HG03457 (cell line): ENCODE results near the gene FRMD4A.
"Not testable (repeated sequence)": the region's sequence is repeated elsewhere in the genome, so short reads cannot be mapped to it uniquely, and the experiment has no call there.

Source experiments
- ATAC-seq: cut with Tn5 transposase; IDR thresholded peaks from one replicate; pipeline ENCODE4 v1.9.1; 2021; ENCODE audit warnings: moderate number of reproducible peaks; ENCODE audit not compliant: unreplicated experiment

FRMD4A gene

DNA sequence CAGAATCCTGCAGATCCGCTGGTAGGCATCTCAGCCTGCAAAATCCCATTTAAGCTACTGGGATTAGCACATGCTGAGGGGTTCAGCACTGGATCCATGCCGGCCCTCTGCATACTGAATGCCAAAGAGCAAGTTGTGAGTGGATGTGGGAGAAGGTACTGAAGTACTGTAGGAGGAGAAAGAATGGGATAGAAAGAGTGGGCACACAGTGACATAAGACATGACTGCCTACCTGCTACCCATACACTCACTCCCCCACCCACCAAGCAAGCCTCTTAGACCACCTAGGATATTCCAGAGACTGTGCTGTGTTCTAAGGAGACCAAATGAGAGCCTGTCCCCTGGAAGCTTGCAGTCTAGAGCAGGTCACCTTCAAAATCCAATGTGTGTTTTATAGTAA lies 215.9 kb downstream of the FRMD4A start:
- ATAC-seq = no peak

DNA sequence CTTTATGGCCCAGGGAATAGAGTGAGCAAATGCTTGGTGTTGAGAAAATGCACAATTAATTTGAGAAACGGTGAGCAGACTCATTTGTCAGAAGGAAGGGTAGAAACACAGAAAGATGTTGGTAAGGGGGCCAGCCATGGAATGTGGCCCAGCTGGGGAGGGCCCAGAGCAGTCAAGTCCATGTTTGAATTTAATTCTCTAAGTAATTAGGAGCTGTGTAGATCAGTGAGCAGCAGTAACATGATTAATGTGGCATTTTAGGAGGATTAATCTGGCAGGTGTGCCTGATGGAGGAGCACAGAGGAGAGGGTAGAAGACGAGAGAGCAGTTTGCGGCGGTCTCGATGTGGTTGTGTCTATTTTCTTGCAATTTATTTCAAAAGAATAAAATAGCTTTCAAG lies 218.7 kb downstream of the FRMD4A start:
- ATAC-seq = no peak

DNA sequence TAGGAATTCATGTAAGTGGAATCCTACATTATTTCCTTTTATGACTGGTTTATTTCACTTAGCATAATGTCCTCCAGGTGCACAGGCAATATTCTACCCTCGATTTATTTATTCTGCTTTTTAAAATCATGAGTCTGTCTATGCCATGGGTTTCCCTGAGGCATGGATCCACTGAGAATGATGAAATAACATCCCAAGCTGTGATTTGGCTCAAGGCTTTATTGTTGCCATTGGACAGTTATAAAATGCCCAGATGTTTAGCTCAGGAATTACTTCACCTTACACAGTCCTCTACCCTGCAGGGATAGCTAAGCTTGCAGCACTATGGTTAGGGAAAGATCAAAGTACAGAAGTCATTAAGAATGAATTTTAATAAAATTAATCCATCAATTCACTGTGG lies 219.5 kb downstream of the FRMD4A start:
- ATAC-seq = no peak

DNA sequence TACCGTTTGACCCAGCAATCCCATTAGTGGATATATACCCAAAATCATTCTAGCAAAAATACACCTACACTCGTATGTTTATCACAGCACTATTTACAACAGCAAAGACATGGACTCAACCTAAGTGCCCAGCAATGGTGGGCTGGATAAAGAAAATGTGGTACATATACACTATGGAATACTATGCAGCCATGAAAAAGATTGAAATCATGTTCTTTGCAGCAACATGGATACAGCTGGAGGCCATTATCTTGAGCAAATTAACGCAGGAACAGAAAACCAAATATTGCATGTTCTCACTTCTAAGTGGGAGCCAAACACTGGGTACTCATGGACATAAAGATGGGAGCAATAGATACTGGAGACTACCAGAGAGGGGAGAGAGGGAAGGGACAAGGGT lies 223.9 kb downstream of the FRMD4A start:
- no peak for ATAC-seq

DNA sequence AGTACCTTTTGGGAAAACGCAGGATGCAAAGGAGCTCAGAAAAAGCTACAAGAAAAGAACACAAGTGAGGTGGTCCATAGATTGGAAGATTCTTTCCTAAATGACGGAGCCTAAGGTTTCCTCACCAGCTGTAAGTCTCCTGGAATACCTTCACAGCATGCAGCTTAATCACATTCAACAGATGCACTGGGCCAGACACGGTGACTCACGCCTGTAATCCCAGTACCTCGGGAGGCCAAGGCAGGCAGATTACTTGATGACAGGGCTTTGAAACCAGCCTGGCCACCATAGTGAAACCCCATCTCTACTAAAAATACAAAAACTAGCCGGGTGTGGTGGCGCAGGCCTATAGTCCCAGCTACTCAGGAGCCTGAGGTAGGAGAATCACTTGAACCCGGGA lies 228.7 kb downstream of the FRMD4A start:
- no peak for ATAC-seq

DNA sequence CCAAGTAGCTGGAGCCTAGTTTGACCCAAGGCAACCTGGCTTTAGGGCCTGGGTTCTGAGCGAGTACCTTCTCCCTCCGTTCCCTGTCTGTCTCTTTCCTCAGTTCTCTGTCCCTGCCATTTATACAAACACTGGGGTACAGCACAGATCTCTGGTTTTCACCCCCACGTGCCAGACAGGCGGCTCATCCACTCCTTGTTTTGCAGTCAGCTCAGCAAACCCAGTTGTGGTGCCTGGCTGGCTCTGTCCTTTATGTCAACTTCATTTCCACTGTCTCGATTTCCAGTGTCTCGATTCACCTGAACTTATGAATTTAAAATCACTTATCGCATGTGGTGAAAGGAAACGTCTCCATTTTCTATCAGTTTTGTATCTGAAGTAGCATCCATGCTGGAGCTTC lies 230.8 kb downstream of the FRMD4A start:
- ATAC-seq = no peak

DNA sequence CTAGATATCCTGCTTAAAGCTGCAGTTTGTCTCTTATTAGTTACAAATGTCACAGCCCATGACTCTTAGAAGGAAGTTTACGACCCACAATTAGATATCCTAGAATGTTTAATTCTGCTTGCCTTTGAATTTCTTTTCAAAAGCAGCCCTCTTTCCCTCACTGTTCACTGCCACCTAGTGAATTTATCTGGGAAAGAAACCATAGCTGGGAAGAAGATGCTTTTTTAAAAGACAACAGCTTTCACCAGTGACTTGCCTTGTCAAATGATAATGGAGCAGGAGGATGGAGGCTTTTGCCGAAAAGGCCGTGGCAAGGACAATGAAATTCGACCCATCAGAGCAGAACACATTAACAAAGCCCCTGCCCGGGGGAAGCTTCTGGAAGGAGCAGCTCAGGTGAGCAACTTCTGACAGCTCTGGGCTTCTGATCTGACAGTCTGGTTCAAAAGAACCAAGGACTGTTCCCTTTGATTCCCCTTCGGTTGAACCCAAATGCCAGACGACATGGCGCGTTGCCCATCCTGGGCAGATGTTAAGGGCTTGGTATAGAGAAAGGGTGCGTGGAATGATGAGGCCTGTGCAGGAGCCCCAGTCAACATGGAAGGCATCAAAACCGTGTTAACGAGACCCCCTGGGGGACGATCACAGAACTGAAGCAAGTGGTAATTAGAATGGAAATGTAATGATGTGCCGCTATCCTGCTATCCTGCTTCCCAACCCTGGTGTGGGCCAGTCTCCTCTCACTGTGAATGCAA lies 236.8 kb downstream of the FRMD4A start:
- ATAC-seq = no peak

DNA sequence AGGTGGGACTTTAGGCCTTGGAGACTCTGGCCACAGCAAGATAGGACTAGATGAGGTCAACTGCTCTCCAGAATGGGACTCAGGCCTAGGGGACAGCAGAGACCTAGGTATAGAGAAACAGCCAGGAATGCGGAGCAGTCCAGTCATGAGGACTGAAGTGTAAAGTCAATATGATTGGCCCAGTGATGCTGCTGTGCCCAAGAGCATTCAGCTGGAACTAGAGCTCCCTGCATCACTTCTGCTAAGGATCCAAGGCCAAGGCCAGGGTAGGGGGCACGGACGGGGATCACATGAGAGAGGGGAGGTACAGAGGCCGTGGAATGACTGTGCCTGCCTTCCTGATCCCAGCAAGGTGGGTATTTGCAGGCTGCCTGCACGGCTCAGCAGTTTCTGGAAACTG lies 237.9 kb downstream of the FRMD4A start:
- ATAC-seq = no peak

DNA sequence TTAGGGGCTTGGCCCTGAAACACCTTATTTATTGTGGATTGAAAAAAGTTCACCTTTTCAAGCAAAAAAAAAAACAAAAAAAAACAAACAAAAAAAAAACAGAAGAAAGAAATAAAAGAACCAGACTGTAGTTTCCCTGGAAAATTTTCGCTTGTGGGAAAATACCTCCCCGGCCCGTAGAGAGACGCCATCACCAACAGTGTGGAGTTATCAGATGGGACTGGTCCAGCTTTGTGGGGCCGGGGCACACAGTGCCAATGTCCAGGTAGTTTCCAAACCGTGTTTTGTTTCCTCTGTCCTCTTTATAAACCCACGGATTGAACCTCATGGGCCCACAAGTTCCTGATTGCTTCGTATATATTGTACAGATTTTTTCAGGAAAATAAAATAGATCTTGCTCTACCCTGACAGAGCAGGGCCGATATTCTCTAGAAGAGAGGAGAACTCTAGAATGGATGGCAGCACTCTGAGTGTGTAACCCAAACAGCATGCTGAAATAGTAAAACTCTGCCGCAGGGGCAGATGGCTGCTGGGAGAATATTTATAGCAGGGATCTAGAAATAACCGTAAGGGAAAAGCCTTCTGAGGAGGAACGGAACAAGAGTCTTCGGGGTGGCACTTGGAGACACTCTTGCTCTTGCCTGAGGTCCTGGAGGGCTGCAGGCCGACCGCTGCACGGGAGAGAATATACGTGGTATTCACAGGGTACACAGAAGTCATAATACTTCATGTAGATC lies 241.0 kb downstream of the FRMD4A start:
- ATAC-seq = no peak

DNA sequence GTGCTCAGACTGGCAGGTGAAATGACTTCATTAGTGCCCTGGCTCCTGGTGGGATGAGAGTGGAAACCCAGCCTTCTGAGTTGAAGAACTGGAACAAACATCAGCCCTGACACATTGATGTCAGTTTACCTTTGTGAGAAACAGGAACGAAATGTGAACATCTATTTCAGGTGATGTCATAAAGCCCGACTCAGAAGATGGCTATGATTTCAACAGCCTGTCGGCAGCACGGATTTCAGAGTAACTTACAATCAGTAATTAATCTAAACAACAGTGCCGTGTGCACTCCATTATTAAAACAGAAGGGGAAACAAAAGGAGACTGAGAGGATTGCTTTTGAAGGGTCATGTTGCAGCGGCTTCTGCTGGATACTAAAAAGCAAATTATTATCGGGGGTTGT lies 243.2 kb downstream of the FRMD4A start:
- ATAC-seq = no peak

DNA sequence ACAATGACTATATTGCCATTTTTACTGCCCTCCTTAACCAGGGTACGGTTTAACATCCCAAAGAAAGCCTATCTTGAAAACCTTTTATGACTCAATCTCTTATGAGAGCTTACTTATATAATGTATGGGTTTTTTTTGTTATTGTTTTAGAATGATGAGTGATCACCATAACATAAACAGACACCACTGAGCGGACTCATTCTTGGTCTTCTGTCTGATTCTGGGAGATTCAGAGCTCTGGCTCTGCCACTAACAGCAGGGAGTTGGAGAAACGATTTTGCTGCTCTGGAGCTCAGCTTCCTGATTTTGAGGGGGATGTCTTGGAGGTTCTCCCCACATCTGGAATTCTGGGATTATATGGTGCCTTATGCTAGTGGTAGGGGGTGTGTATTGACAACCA lies 244.1 kb downstream of the FRMD4A start:
- ATAC-seq = no peak

DNA sequence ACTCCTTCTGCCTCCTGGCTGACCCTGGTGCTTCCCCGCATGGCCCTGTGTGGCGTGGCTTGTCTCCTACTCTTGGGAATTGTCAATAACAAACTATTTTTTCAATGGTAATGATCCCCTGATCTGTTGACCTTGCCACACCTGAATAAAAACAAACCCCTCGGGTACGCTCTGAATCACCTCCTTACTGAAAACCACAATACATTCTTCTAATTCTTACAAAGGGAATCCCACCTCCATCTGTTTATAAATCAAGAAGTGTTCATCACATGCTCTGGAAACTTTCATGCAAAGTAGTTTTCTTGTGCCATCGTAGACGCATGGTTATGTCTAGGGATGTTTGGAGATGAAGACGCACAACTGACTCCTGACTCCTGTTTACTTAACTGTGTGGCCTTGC lies 245.8 kb downstream of the FRMD4A start:
- no peak for ATAC-seq

DNA sequence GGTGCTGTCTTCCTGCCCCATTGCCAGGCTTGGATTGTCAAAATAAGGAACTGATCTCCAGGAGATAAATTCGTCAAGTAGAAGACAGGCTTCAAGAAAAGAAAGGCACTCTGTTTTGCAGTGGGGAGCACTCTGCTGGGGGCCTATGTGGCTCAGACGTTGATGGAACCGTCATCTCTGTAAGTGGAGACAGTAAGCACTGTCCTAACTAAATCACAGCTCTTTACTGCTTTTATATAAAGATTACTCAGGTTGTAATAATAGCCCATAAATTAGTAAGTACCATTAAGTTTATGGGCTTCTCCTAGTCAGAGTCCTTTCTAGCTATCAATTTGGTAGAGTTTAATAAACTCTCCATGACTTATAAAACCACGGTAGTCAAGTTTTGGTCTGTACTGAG lies 249.9 kb downstream of the FRMD4A start:
- no peak for ATAC-seq

DNA sequence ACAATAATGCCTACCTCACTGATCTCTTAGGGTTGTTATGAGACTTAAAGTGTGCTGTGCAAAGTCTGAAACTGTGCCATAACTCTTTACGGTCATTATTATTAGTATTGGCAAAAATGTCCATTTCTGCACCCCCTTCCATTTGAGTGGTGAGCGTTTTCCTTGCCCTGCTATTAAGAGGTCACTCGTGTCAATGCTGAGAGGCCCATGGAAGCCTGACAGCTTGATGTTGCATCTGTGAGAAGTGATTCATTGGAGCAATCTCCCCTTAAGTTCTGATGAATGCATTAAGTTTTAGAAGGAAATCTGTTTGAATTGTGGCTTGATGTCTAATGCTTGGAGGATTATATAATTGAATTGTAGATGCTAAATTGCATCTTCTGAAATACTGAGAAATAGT lies 253.3 kb downstream of the FRMD4A start:
- no peak for ATAC-seq

DNA sequence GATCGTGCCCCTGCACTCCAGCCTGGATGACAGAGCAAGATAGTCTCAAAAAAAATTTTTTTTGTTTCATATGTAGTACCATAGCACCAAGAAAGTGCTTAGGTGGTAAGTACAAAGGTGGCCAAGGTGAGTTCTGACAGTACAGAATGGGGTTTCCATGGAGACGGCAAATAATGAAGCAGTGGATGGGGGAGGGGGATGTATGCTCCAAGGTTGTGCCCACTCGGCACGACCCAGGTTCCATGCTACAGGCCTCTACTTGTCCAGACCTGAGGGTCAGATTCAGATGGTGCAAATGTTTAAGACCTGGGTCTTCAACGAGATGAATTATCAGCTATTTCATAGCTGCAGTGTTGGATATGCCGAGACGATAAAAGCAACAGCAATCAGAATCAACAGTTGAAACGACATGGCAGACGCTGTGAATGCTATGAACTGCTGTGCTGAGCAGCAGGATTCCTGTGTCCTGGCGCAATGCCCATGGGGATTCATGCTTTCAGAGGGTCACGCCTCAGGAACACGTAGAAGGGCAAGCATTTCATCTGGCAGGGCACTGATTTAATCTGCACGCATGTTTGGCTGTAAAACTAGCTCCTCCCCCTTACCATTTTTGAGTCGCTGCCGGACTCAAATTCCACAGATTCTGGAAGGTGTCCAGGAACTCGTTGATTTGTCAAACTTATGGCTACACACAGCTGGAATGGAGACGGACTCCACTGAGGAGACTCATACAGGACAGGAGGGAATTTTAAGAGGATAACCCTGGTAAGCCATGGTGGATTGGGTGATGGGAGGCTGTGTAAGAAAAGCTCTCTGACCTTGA lies 256.5 kb downstream of the FRMD4A start:
- no peak for ATAC-seq

DNA sequence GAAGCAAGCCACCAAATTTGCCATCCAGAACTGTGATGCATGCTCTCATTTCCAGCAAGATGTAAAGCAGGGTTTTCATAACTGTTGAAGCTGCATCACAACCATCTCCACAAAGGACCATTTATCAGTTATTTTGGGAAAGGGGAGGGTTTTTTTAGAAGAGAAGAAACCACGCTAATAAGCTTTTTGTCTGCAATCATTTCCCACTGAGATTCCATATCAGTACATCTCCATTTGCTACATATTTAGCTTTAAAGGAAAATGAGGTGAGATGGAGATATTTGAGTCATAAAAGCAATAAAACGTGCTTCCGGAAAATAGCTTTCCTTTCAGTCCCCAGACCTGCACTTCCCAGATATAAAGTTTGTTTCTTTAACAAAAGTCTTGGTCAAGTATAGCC lies 258.2 kb downstream of the FRMD4A start:
- no peak for ATAC-seq

DNA sequence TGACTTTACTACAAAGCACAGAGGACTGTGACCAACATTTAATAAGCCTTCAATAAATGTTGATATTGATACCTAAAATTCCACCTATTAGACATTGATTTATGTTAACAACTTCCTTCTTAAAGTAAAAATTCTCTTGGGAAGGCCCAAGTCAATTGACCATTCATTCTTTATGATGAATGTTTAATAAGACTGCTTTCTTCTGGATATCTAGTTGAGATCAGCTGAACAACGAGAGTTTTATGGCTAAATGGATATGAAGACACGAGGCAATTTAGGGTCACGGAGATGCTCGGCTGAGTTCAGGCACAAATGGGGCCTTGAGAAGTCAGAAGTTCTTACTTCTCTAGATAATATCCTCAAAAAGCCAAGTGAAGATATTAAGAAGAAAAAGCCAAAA lies 258.8 kb downstream of the FRMD4A start:
- ATAC-seq = no peak

DNA sequence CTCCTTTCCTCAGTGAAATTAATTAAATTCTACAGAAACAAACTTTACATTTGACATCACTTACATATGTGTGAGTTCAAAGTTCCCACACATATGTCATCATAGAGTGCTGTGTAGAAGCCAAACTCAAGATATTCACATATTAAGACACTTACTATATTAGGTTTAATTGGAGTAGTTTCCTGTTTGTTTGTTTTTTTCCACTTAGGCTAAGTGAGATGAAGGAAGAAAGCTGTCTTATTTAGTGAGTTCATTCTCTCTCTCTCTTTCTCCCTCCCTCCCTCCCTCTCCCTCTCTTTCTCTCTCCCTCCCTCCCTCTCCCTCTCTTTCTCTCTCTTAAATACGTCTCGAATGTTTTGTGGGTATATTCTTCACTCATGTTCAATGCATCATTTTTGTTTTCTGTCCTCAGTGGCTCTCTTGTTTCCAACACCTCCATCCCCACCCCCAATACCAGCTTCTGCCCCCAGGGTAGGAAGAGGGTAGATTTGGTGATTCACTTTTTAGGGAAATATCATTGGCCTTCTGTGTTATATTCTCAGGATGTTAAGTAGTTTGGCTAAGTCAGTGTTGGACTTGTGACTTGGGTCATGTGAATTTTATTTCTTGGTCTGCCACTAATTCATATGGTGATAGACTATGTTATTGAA lies 262.0 kb downstream of the FRMD4A start:
- no peak for ATAC-seq

DNA sequence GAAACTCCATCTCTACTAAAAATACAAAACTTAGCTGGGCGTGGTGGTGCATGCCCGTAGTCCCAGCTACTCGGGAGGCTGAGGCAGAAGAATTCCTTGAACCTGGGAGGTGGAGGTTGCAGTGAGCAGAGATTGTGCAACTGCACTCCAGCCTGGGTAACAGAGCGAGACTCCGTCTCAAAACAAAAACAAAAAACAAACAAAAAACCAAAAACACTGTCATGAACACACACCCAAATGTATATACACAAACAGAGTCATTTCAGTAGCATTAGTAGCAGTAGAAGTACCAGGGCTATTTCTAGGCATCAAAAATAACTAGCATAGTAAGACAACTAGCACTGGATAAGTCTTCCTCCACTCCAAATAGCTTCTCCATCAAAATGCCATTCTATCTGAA lies 263.1 kb downstream of the FRMD4A start:
- ATAC-seq = not testable (repeated sequence)

DNA sequence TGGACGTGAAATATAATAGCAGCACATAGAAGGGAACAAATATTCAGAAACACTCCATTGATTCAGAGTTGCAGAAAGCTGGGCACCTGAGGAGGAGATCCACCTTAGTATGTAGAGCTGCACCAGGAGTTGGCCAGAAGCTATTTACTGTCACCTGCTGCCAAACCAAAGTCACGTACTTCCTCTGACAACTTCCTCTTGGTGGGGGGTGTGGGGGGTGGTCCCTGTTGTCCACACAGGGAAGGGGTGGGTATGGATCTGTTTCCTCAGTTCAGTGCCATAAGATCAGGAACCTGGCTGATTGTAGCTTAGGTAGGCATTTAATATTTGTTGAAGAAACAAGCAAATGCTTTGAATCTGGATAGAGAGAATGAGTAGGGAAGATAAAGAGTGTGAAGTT lies 264.6 kb downstream of the FRMD4A start:
- no peak for ATAC-seq

DNA sequence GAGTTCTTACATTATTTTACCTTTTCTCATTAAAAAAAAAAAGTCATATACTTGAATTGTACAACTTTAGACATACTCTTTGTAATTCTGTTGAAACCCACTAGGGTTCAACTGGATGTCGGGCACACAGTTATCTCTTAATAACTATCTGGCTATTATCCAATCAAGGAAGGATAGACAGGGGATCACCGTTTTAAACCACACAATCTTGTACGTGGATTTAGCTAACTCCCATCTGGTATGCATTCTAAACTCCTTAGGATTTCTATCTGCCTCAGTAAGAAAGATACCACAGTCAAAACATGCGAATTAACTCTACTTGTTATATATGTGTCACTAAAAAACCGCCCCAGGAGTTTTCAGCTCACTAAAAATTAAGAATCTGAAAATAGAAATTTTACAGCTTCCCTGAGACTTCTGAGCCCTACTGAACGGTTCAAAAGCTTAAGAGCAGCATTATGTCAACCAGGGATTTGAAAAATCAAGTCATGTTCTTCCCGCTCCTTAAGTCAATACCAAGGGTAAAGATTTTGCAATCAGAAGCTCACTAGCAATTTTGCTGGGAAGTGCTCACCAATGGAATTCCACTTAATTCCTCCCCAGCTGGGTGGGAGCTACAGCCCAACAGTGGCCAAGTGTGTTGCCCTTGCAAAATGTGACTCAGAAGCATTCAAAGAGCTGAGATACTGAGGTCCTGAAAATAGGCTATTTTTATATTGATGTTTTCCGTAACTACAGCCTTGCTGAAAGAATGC lies 267.0 kb downstream of the FRMD4A start:
- ATAC-seq = no peak
